Astrocyte of the cerebellum (primary cell): ENCODE results near the gene UCHL3.

Experiments
- DNase-seq: peaks from one replicate; pipeline ENCODE4 v3.0.0-alpha.2; 2011; ENCODE audit warnings: low read depth
- H3K4me3 ChIP-seq: 2 replicates; pipeline ENCODE4 v1.5.1; 2011; ENCODE audit warnings: mild to moderate bottlenecking, low read depth, low read length, moderate library complexity
- CTCF ChIP-seq: IDR thresholded peaks from 2 replicates; pipeline ENCODE4 v1.5.1; 2012; ENCODE audit warnings: low read length, low read depth, moderate library complexity, mild to moderate bottlenecking; ENCODE audit errors: missing control alignments
- in situ Hi-C: cut with HindIII; loops from 2 replicates; pipeline ENCODE4 v1.10.0; 2017; ENCODE audit warnings: low sequenced_read_pairs

UCHL3 gene

GRCh38 chr13:75596657-75597182 lies 47.1 kb downstream of the UCHL3 start:
- in situ Hi-C loops, result no loop called here
- DNase-seq, result no peak
- no peak overlapping the region for H3K4me3 ChIP-seq
- no peak for TF ChIP-seq CTCF

DNA sequence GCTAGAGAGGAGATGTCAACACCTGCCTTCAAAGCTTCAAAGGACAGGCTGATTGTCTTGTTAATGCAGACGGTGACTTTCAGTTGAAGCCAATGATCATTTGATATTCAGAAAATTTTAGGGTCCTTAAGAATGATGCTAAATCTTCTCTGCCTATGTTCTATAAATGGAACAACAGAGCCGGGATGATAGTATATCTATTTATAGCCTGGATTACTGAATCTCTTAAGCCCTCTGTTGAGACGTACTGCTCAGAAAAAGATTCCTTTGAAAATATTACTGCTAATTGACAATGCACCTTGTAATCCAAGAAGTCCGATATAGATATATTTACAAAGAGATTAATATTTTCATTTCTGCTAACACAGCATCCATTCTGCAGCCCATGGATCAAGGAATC lies 50.8 kb downstream of the UCHL3 start:
- TF ChIP-seq CTCF, result no peak
- H3K4me3 ChIP-seq, result no peak overlapping the region
- in situ Hi-C loops, result no loop called here
- no peak for DNase-seq

DNA sequence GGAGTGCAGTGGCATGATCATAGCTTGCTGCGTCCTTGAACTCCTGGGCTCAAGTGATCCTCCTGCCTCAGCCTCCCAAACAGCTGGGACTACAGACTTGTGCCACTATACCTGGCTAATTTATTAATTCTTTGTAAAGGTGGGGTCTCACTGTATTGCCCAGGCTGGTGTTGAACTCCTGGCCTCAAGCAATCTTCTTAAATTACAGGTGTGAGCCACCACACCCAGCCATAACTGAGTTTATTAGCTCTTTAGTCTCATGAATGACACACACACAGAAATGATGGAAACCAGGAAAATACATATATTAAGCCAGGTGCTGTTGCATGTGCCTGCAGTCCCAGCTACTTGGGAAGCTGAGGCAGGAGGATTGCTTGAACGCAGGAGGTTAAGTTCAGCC lies 53.4 kb downstream of the UCHL3 start:
- H3K4me3 ChIP-seq, result no peak overlapping the region
- in situ Hi-C loops, result no loop called here
- no peak for TF ChIP-seq CTCF
- DNase-seq, result no peak

DNA sequence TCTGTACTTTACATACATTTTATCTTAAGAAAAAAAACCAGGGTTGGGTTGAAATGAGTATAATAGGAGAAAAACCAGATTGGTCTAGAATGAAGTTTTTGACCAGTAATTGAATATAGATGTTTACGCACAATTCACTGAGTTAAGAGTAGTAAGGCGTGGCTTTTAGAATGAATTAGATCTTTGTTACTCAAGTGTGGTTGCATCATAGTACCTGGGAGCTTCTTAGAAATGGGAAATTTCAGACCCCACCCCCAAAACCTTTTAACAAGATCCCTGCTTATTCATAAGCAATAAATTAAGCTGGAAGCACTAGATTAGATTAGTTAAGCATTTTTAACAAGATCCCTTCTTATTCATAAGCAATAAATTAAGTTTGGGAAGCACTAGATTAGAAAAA lies 57.9 kb downstream of the UCHL3 start:
- no peak for DNase-seq
- no peak for TF ChIP-seq CTCF
- H3K4me3 ChIP-seq, result no peak overlapping the region
- in situ Hi-C loops, result no loop called here

GRCh38 chr13:75610466-75610865 lies 60.9 kb downstream of the UCHL3 start:
- H3K4me3 ChIP-seq, result no peak overlapping the region
- DNase-seq, result no peak
- TF ChIP-seq CTCF, result no peak
- in situ Hi-C loops, result no loop called here

GRCh38 chr13:75612354-75612753 lies 62.8 kb downstream of the UCHL3 start:
- in situ Hi-C loops, result no loop called here
- DNase-seq, result no peak
- no peak overlapping the region for H3K4me3 ChIP-seq
- TF ChIP-seq CTCF, result no peak

- in situ Hi-C loops, result no loop called here
- no peak for TF ChIP-seq CTCF
- no peak for DNase-seq
- no peak overlapping the region for H3K4me3 ChIP-seq
These were observed 67.6 kb downstream of the UCHL3 start for GRCh38 chr13:75617230-75617629.
